GM06990 (cell line): ENCODE measurements around the gene CYP2J2.
"Not testable (repeated sequence)": the region's sequence is repeated elsewhere in the genome, so short reads cannot be mapped to it uniquely, and the experiment has no call there.

Experiments
- DNase-seq: peaks from one replicate; pipeline ENCODE4 v3.0.0-alpha.2; 2011; ENCODE audit not compliant: insufficient read length; ENCODE audit errors: extremely low read depth
- H3K27me3 ChIP-seq: replicated peaks from 2 replicates; pipeline ENCODE4 v1.6.0; 2011; ENCODE audit warnings: low read length; ENCODE audit not compliant: control insufficient read depth, insufficient read depth
- H3K36me3 ChIP-seq: 2 replicates; pipeline ENCODE4 v1.5.1; 2011; ENCODE audit warnings: low read length; ENCODE audit not compliant: control insufficient read depth, insufficient read depth
- H3K4me3 ChIP-seq: replicated peaks from 2 replicates; pipeline ENCODE4 v1.5.1; 2011; ENCODE audit warnings: low read depth, mild to moderate bottlenecking, control low read depth, low read length
- TF ChIP-seq, protein P1 (sequence below): IDR thresholded peaks from 2 replicates; pipeline ENCODE4 v1.5.1; 2011; ENCODE audit warnings: low read length, control low read depth, mild to moderate bottlenecking, inconsistent platforms; ENCODE audit not compliant: insufficient read depth, poor library complexity, severe bottlenecking

The CYP2J2 gene, protein sequence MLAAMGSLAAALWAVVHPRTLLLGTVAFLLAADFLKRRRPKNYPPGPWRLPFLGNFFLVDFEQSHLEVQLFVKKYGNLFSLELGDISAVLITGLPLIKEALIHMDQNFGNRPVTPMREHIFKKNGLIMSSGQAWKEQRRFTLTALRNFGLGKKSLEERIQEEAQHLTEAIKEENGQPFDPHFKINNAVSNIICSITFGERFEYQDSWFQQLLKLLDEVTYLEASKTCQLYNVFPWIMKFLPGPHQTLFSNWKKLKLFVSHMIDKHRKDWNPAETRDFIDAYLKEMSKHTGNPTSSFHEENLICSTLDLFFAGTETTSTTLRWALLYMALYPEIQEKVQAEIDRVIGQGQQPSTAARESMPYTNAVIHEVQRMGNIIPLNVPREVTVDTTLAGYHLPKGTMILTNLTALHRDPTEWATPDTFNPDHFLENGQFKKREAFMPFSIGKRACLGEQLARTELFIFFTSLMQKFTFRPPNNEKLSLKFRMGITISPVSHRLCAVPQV

DNA sequence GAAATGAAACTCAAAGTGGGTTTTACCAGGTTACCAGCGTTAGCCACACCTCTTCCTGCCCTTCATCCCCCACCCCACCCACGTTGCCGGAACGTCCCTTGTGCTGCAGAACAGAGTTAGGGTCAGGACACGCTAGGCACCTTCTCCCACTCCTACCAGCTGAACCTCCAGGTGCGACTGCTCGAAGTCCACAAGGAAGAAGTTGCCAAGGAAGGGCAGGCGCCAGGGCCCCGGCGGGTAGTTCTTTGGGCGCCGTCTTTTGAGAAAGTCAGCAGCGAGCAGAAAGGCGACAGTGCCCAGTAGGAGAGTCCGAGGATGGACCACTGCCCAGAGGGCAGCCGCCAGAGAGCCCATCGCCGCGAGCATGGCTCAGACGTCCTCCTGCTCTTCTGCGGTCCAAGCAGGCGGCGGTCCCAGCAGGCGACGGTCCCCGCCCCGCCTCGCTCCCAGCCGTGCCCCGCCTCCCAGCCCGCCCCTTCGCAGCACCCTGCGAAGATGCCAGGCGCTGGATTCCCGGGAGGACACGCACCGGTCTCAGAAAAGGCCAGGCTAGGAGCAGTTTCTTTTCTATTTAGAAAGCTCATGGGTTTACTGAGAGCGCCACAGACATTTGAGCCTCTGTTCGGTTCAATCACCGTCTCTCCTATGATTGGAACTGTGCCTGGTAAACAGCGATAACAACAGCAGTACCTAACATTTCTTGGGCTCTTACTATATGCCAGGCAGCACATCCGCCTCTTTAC lies at the start of gene CYP2J2:
CYP2J2 (minus strand) TSS at position 393 of the 743 bp plus-strand sequence; CDS start at position 366, 27 bp downstream.
- DNase-seq = peak; percentile 13
- Histone ChIP-seq H3K4me3 (no peak within 1 kb of the TSS), H3K36me3 (no peaks in the 10 kb centered on the region), H3K27me3 (no peaks in the 10 kb centered on the region)
- TF ChIP-seq, protein P1, sequence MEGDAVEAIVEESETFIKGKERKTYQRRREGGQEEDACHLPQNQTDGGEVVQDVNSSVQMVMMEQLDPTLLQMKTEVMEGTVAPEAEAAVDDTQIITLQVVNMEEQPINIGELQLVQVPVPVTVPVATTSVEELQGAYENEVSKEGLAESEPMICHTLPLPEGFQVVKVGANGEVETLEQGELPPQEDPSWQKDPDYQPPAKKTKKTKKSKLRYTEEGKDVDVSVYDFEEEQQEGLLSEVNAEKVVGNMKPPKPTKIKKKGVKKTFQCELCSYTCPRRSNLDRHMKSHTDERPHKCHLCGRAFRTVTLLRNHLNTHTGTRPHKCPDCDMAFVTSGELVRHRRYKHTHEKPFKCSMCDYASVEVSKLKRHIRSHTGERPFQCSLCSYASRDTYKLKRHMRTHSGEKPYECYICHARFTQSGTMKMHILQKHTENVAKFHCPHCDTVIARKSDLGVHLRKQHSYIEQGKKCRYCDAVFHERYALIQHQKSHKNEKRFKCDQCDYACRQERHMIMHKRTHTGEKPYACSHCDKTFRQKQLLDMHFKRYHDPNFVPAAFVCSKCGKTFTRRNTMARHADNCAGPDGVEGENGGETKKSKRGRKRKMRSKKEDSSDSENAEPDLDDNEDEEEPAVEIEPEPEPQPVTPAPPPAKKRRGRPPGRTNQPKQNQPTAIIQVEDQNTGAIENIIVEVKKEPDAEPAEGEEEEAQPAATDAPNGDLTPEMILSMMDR = no peak

DNA sequence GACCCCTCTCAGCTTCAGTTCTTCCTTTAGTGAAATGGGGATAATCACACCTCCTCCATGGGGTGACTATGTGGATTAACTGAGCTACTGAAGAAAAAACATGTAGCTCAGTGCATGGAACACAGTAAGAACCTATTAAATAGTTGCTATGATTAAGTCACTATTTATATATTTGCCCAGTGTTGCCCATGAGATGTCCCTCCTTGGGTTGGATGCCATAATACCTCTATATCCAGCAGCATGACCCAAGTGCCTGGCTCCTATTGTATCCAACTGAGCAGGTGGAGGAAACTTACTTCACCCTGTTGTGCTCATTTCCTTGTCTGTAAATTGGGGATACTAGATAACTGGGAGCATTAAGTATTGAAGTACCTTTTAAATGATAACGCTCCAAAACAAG lies 47.1 kb upstream of the CYP2J2 start:
- no peaks in the 10 kb centered on the region; the same call in 1 of the 2 replicates for H3K27me3 ChIP-seq
- no peak for DNase-seq
- no peak overlapping the region for H3K4me3 ChIP-seq
- TF ChIP-seq, protein P1 = no peak
- H3K36me3 ChIP-seq = no peaks in the 10 kb centered on the region

DNA sequence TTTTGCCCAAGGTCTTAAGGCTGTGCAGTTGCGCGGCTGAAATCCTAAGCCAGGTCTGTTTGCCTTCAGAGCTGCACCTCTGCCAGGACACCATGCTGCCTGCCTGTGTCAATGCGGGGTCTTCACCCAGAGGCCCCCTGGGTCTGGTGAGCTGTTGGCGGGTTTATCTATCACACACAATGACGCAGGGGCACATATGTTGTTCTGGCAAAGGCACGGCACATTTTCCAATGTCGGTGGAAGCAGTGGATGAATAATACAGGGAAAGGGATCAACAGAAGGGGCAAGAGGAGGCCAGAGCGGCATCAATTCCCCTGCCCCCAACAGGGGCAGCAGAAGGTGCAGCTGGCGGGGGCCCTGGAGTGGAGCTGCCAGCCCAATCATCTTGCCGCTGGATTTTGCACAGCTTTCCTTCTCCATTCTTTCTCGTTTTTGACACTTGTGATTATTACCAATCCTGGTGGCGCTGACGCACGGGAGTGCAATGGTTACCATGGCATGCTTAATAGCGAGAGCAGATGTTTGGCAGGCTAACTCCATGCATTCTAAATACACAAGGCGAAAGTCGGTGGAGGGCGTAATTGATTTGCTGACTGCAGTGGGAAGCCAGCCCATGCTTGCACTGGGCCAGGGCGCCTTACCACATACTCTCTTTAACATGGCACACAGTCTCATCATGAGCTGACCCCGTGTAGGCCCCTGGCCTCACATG lies 45.8 kb upstream of the CYP2J2 start:
- no peak overlapping the region for H3K4me3 ChIP-seq
- TF ChIP-seq, protein P1 = no peak
- DNase-seq = no peak
- no peaks in the 10 kb centered on the region; the same call in 1 of the 2 replicates for H3K27me3 ChIP-seq
- H3K36me3 ChIP-seq = no peaks in the 10 kb centered on the region

DNA sequence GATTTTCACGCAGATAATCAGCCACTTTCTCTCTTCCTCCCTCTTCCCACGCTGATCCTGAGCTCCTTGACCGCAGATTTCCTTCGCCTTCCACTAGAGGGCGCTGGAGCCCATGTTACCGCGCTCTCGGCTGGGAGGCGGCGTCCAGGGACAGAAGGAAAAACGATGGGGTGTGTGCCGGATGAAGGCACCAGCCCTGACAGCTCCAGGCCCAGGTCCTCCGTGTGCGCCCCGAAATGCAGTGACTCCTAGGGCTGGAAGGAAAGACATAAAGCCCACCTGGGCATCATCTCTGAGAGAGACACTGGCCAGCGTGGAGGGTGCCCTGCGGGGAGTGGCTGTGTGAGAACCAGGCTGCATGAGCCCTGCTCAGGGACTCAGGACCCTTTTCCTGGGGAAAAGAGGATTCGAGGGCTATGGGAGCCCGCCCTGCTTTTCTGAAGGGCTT lies 44.9 kb upstream of the CYP2J2 start:
- peak; percentile 14 for DNase-seq
- no peak overlapping the region for H3K4me3 ChIP-seq
- TF ChIP-seq, protein P1 = peak; percentile 88

DNA sequence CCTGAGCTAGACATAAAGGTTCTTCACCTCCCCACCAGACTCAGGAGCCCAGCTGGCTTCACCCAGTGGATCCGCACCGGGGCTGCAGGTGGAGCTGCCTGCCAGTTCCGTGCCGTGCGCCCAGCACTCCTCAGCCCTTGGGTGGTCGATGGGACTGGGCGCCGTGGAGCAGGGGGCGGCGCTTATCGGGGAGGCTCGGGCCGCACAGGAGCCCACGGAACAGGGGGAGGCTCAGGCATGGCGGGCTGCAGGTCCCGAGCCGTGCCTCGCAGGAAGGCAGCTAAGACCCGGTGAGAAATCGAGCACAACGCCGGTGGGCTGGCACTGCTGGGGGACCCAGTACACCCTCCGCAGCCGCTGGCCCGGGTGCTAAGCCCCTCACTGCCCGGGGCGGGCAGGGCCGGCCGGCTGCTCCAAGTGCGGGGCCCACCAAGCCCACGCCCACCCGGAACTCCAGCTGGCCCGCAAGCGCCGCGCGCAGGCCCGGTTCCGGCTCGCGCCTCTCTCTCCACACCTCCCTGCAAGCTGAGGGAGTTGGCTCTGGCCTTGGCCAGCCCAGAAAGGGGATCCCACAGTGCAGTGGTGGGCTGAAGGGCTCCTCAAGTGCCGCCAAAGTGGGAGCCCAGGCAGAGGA lies 43.1 kb upstream of the CYP2J2 start:
- H3K4me3 ChIP-seq, H3K36me3 ChIP-seq, H3K27me3 ChIP-seq: not testable (repeated sequence)

More for the DNA sequence above, 44.9 kb upstream of the CYP2J2 start:
- Histone ChIP-seq H3K36me3 (no peaks in the 10 kb centered on the region), H3K27me3 (no peaks in the 10 kb centered on the region; the same call in 1 of the 2 replicates)

DNA sequence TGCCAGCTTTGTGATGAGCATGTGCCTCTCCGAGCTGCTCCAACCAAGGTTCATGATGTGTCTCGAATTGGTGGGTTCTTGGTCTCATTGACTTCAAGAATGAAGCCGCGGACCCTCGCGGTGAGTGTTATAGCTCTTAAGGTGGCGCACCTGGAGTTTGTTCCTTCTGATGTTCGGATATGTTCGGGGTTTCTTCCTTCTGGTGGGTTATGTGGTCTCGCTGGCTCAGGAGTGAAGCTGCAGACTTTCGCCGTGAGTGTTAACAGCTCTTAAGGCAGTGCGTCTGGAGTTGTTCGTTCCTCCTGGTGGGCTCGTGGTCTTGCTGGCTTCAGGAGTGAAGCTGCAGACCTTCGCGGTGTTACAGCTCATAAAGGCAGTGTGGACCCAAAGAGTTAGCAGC lies 42.2 kb upstream of the CYP2J2 start:
- H3K4me3 ChIP-seq, DNase-seq, H3K36me3 ChIP-seq, H3K27me3 ChIP-seq: not testable (repeated sequence)

More for the DNA sequence above, 43.1 kb upstream of the CYP2J2 start:
- not testable (repeated sequence) for DNase-seq
